Testis (tissue), 5 donors: ENCODE measurements around the gene SPX. TPM values are rescaled to one million over a fixed set of nuclear protein-coding genes. Genes with fewer than 3 reads are reported as not detected.
A peak's percentile ranks its signal among the peaks of the same experiment; 100 is the strongest.

Experiments
- DNase-seq: peaks from one replicate; pipeline ENCODE4 v3.0.0-alpha.2; 2019
- H3K27ac ChIP-seq, 2 donors: fragments of 200-600 bp; sonication (generic); one replicate each; pipeline ENCODE4 v1.5.1; 2019
- H3K27me3 ChIP-seq: fragments of 200-600 bp; sonication (generic); one replicate; pipeline ENCODE4 v1.5.1; 2019
- H3K36me3 ChIP-seq: fragments of 200-600 bp; sonication (generic); one replicate; pipeline ENCODE4 v1.5.1; 2017; ENCODE audit warnings: low read depth; ENCODE audit errors: missing control alignments
- H3K4me1 ChIP-seq: fragments of 200-600 bp; sonication (generic); one replicate; pipeline ENCODE4 v1.5.1; 2019
- H3K4me3 ChIP-seq, 2 donors: fragments of 200-600 bp; sonication (generic); one replicate each; pipeline ENCODE4 v1.5.1; 2017 to 2019
- H3K9me3 ChIP-seq: fragments of 200-600 bp; sonication (generic); one replicate; pipeline ENCODE4 v1.5.1; 2017
- POLR2A ChIP-seq: fragments of 450-650 bp; IDR thresholded peaks from one replicate; pipeline ENCODE4 v1.6.1; 2017; ENCODE audit warnings: antibody characterized with exemption, mild to moderate bottlenecking, moderate library complexity
- WGBS, 2 donors: methylation state at CpG; one replicate each; pipeline ENCODE4 v1.1.5; 2018; 5-methylcytosine and 5-hydroxymethylcytosine counted together
- intact Hi-C: fragments of 100-400 bp; cut with DNase I; formaldehyde crosslinking; loops from one replicate; pipeline ENCODE4 v1.15.1; 2023; ENCODE audit warnings: low total_unique reads
- long read RNA-seq, 2 donors: transcript quantifications; one replicate each; lab custom pipeline, GENCODE V29; 2026
- polyA plus RNA-seq: library from polyadenylated mRNA; stranded (reverse); fragments of 350-450 nt; fragmentation: Illumina TruSeq; extraction: RNeasy Lipid Tissue Mini Kit (QIAGEN cat#74804); gene quantifications from one replicate; pipeline ENCODE4 v1.2.3, GENCODE V29; 2014; ENCODE audit warnings: low read depth, low replicate concordance; ENCODE audit not compliant: insufficient read depth
- total RNA-seq, 2 donors: library from RNA; depleted of rRNA; stranded (reverse); fragments of >200 nt; gene quantifications; one replicate each; pipeline ENCODE4 v1.2.3, GENCODE V29; 2016
- TF ChIP-seq, protein P1 (sequence below), 3 experiments: fragments of 450-650 bp in 2 of 3; fragments of 200-600 bp in 1 of 3; sonication (generic) in 1 of 3; IDR thresholded peaks; one replicate each; pipeline ENCODE4 v1.5.1; 2016 to 2019; ENCODE audit warnings: antibody characterized with exemption in 3 of 3, mild to moderate bottlenecking in 2 of 3, moderate library complexity in 1 of 3

The SPX gene, protein sequence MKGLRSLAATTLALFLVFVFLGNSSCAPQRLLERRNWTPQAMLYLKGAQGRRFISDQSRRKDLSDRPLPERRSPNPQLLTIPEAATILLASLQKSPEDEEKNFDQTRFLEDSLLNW
- total RNA-seq (1 to 10 TPM in 1 of 2 donors, under 1 TPM in 1; 0.93 to 2.1 TPM), polyA plus RNA-seq (1.5 TPM)
- long read RNA-seq, donor 1, partial matches to known transcripts: 0 of 1 reads
- long read RNA-seq, donor 1, other reads (novel, unspliced or antisense): 0 of 1 reads
- long read RNA-seq, donor 2, partial matches to known transcripts: 0 of 1 reads
- long read RNA-seq, donor 2, other reads (novel, unspliced or antisense): 0 of 1 reads

DNA sequence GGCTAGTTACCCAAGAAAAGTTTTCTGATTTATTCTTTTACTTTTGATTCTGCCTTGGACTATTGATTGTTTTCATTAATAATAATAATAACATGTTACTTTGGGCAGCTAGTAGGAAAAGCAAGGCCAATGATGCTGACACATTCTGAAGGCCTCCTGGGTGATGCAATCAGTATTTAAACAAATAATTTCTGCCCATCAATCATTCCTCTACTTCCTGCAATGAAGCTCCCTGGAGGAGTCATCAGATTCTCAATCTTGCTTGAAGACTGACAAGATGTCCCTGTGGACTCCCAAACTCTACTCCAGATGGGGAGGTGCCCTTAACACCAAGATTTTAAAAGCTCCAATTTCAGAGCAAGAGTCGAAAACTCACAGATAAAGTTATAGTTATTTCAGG, at the start of gene SPX:
SPX (plus strand) TSS at position 244 of the 400 bp plus-strand sequence. CDS start 177 bp downstream, outside the sequence.
- DNase-seq: no peak
- no peaks in the 10 kb centered on the region for H3K4me1 ChIP-seq

DNA sequence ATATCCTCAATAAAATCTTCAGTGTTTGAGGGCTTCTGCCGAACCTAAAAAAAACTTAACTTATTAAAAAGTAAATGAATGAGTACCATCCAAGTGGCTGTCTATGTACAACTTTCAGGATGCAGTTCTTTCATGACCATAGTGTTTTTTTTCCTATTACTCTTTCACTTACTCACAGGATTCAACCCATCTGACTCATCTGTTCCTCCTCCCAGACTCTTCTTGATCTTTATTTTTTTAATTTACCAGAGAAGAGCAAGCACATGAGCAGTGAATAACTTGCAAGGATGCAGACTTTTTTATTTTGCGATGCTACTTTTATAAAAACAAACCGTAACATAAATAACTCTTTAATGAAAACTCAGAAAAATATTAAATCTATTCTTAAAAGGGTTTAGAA, 49.1 kb upstream of the SPX start:
- H3K4me3 ChIP-seq: no peak overlapping the region
- H3K27ac ChIP-seq: no peak overlapping the region
- 88 to 95% methylated on average over 3 of the region's 3 CpGs for WGBS, 2 donors
- no peaks in the 10 kb centered on the region for H3K36me3 ChIP-seq
- no peaks in the 10 kb centered on the region for H3K27me3 ChIP-seq
- intact Hi-C loops: no loop called here
- no peaks in the 10 kb centered on the region for H3K9me3 ChIP-seq
- no peaks in the 10 kb centered on the region for H3K4me1 ChIP-seq
- DNase-seq: no peak
- no peak for TF ChIP-seq POLR2A
- TF ChIP-seq, protein P1, sequence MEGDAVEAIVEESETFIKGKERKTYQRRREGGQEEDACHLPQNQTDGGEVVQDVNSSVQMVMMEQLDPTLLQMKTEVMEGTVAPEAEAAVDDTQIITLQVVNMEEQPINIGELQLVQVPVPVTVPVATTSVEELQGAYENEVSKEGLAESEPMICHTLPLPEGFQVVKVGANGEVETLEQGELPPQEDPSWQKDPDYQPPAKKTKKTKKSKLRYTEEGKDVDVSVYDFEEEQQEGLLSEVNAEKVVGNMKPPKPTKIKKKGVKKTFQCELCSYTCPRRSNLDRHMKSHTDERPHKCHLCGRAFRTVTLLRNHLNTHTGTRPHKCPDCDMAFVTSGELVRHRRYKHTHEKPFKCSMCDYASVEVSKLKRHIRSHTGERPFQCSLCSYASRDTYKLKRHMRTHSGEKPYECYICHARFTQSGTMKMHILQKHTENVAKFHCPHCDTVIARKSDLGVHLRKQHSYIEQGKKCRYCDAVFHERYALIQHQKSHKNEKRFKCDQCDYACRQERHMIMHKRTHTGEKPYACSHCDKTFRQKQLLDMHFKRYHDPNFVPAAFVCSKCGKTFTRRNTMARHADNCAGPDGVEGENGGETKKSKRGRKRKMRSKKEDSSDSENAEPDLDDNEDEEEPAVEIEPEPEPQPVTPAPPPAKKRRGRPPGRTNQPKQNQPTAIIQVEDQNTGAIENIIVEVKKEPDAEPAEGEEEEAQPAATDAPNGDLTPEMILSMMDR (IDR thresholded peaks at IDR 0.05): no peak

More for the DNA sequence above, at the start of gene SPX:
- no peaks in the 10 kb centered on the region for H3K27me3 ChIP-seq
- peak within 1 kb of the TSS; percentile 43 to 63 for H3K4me3 ChIP-seq
- no peaks in the 10 kb centered on the region for H3K36me3 ChIP-seq
- intact Hi-C loops: no loop called here
- no peak for TF ChIP-seq POLR2A
- TF ChIP-seq, protein P1 (IDR thresholded peaks at IDR 0.05): no peak
- WGBS, 2 donors: 68 to 84% methylated on average over 1 of the region's 1 CpG
- no peaks in the 10 kb centered on the region for H3K9me3 ChIP-seq
- H3K27ac ChIP-seq: no peak within 1 kb of the TSS

DNA sequence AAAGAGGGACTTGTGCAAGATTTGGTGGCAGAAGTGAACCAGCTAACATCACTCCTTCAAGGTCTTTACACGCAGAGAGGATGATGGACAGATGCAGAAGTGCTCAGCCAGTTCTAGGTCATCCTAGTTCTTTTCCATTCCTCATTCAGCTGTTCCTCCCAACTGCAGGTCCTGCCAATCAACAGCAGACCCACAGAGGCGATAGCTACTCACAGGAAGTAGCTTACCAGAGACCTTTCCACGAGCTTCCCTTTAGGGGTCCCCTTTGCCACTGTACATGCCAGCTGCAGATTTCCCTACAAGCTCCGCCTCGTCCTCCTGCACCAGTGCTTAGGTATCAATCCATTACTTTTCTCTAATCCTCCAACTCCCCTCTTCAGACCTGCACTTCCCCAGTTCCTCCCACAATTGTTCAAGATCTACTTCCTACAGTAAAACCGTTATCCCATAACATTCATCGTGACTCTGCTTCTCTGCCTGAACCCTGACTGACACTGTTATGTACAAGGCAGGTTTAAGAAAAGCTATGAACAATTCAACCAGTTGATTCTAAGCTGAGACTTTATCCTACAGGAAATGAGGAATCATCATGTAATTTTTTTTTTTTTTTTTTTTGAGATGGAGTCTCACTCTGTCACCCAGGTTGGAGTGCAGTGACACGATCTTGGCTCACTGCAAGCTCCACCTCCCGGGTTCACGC, 47.2 kb upstream of the SPX start:
- intact Hi-C loops: no loop called here
- no peak overlapping the region for H3K27ac ChIP-seq
- no peaks in the 10 kb centered on the region for H3K9me3 ChIP-seq

DNA sequence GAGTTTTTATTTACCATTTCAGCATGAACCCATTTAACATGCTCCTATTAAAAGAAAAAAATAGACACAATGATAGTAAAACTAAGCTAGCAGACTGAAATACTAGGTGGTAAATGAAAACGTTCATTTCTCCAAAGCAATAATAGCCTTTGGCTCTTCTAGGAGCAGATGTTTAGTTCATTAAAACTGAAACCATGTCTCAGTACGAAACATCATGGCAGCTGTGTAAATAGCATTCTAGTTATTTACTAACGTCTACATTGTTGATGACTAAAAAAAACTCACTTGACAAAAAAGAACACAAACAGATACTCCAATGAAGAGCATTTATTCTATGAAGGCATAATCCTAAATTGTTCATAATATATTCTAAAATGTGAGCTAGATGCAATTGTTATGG, 42.6 kb upstream of the SPX start:
- Histone ChIP-seq H3K9me3 (no peaks in the 10 kb centered on the region), H3K36me3 (no peaks in the 10 kb centered on the region), H3K4me1 (no peaks in the 10 kb centered on the region), H3K27ac (no peak overlapping the region), H3K27me3 (no peaks in the 10 kb centered on the region), H3K4me3 (no peak overlapping the region)
- intact Hi-C loops: no loop called here
- TF ChIP-seq POLR2A: no peak
- TF ChIP-seq, protein P1 (IDR thresholded peaks at IDR 0.05): no peak
- WGBS, 2 donors: 67 to 85% methylated on average over 3 of the region's 3 CpGs
- DNase-seq: no peak

More for the DNA sequence above, 47.2 kb upstream of the SPX start:
- no peak for DNase-seq
- WGBS, 2 donors: 87 to 91% methylated on average over 10 of the region's 10 CpGs
- no peaks in the 10 kb centered on the region for H3K36me3 ChIP-seq
- TF ChIP-seq, protein P1 (IDR thresholded peaks at IDR 0.05): no peak
- TF ChIP-seq POLR2A: no peak
- H3K4me1 ChIP-seq: no peaks in the 10 kb centered on the region
- H3K27me3 ChIP-seq: no peaks in the 10 kb centered on the region
- no peak overlapping the region for H3K4me3 ChIP-seq
